Activated B cell treated with CpG ODN at 0.5 μM for 24 hours (primary cell): ENCODE results near the gene PMFBP1. TPM values are rescaled to one million over a fixed set of nuclear protein-coding genes. Genes with fewer than 3 reads are reported as not detected.

ENCODE experiments used
- ATAC-seq: fragments of 200-7000 bp; cut with Tn5 transposase; one replicate; pipeline ENCODE4 v1.10.0; 2021; ENCODE audit warnings: low read depth, mild to moderate bottlenecking, moderate library complexity
- CTCF ChIA-PET: fragments of 350-600 bp; sonication (Branson Sonifier 250); formaldehyde crosslinking; loops from one replicate; lab custom pipeline; 2021; ENCODE audit warnings: antibody characterized with exemption; lab: Charles Lee
- POLR2A ChIA-PET: fragments of 350-600 bp; sonication (Branson Sonifier 250); formaldehyde crosslinking; loops from one replicate; lab custom pipeline; 2021; ENCODE audit warnings: antibody characterized with exemption; lab: Charles Lee
- DNase-seq: peaks from one replicate; pipeline ENCODE4 v3.0.0; 2022
- H3K27ac Mint-ChIP-seq: one replicate; pipeline ENCODE4 v1.8.0; 2020; ENCODE audit warnings: mixed read lengths
- H3K27me3 Mint-ChIP-seq: one replicate; pipeline ENCODE4 v1.8.0; 2021; ENCODE audit warnings: mixed read lengths
- H3K36me3 Mint-ChIP-seq: one replicate; pipeline ENCODE4 v1.8.0; 2021; ENCODE audit warnings: low read depth, mixed read lengths
- H3K4me1 Mint-ChIP-seq: one replicate; pipeline ENCODE4 v1.8.0; 2021; ENCODE audit warnings: mixed read lengths
- H3K4me3 Mint-ChIP-seq: one replicate; pipeline ENCODE4 v1.8.0; 2020; ENCODE audit warnings: mild to moderate bottlenecking, mixed read lengths
- H3K9me3 Mint-ChIP-seq: one replicate; pipeline ENCODE4 v1.8.0; 2020; ENCODE audit warnings: mixed read lengths
- CTCF ChIP-seq: fragments of 200-600 bp; IDR thresholded peaks from one replicate; pipeline ENCODE4 v1.8.0; 2022; ENCODE audit warnings: antibody characterized with exemption, mild to moderate bottlenecking
- intact Hi-C: fragments of 100-400 bp; cut with micrococcal nuclease; formaldehyde crosslinking; loops from one replicate; pipeline ENCODE4 v1.15.1; 2024
- total RNA-seq: library from RNA; stranded (reverse); gene quantifications from 2 replicates; pipeline ENCODE4 v1.2.3, GENCODE V29; 2022

PMFBP1 gene
- total RNA-seq, 1 donor from 2014 or later, result 5.7 TPM

GRCh38 chr16:72166151-72166550 lies 5.8 kb downstream of the PMFBP1 start:
- Mint-ChIP-seq H3K27ac (no peak overlapping the region), H3K9me3 (no peaks in the 10 kb centered on the region), H3K4me3 (no peak overlapping the region), H3K27me3 (no peaks in the 10 kb centered on the region), H3K36me3 (no peaks in the 10 kb centered on the region), H3K4me1 (no peaks in the 10 kb centered on the region)
- intact Hi-C loops, result no loop called here
- DNase-seq (no peak), ATAC-seq (no peak)
- no peak for TF ChIP-seq CTCF
- ChIA-PET POLR2A (no interaction called here), CTCF (no interaction called here)

- DNase-seq, result no peak
- intact Hi-C loops, result no loop called here
- Mint-ChIP-seq H3K4me1 (no peaks in the 10 kb centered on the region), H3K9me3 (no peaks in the 10 kb centered on the region), H3K27me3 (no peaks in the 10 kb centered on the region), H3K36me3 (no peaks in the 10 kb centered on the region), H3K4me3 (no peak overlapping the region), H3K27ac (no peak overlapping the region)
- ChIA-PET CTCF (no interaction called here), POLR2A (no interaction called here)
- no peak for ATAC-seq
- TF ChIP-seq CTCF, result no peak
Measured at GRCh38 chr16:72164691-72165090, 7.3 kb downstream of the PMFBP1 start.

- Mint-ChIP-seq H3K9me3 (no peaks in the 10 kb centered on the region), H3K36me3 (no peaks in the 10 kb centered on the region), H3K27ac (no peak overlapping the region), H3K4me1 (no peaks in the 10 kb centered on the region), H3K4me3 (no peak overlapping the region), H3K27me3 (no peaks in the 10 kb centered on the region)
- ATAC-seq (no peak), DNase-seq (no peak)
- intact Hi-C loops, result no loop called here
- no peak for TF ChIP-seq CTCF
- CTCF ChIA-PET, result no interaction called here
- POLR2A ChIA-PET, result no interaction called here
Measured at GRCh38 chr16:72162105-72162692, 9.8 kb downstream of the PMFBP1 start.

GRCh38 chr16:72159801-72160200 lies 12.2 kb downstream of the PMFBP1 start:
- no peaks in the 10 kb centered on the region for H3K9me3 Mint-ChIP-seq
- TF ChIP-seq CTCF, result no peak
- POLR2A ChIA-PET, result no interaction called here
- H3K4me3 Mint-ChIP-seq, result no peak overlapping the region
- intact Hi-C loops, result no loop called here
- no peaks in the 10 kb centered on the region for H3K27me3 Mint-ChIP-seq
- ATAC-seq (no peak), DNase-seq (no peak)
- H3K27ac Mint-ChIP-seq, result no peak overlapping the region
- no peaks in the 10 kb centered on the region for H3K4me1 Mint-ChIP-seq
- no peaks in the 10 kb centered on the region for H3K36me3 Mint-ChIP-seq
- CTCF ChIA-PET, result no interaction called here

- no peaks in the 10 kb centered on the region for H3K9me3 Mint-ChIP-seq
- H3K4me1 Mint-ChIP-seq, result no peaks in the 10 kb centered on the region
- no peaks in the 10 kb centered on the region for H3K27me3 Mint-ChIP-seq
- H3K4me3 Mint-ChIP-seq, result no peak overlapping the region
- POLR2A ChIA-PET, result no interaction called here
- intact Hi-C loops, result no loop called here
- CTCF ChIA-PET, result no interaction called here
- no peak for TF ChIP-seq CTCF
- no peak for DNase-seq
- no peaks in the 10 kb centered on the region for H3K36me3 Mint-ChIP-seq
- no peak overlapping the region for H3K27ac Mint-ChIP-seq
- ATAC-seq, result no peak
Measured at GRCh38 chr16:72159386-72159785, 12.6 kb downstream of the PMFBP1 start.
